Calu3 (cell line): ENCODE measurements around the gene HACE1. TPM values are rescaled to one million over a fixed set of nuclear protein-coding genes. Genes with fewer than 3 reads are reported as not detected.

Source experiments
- BruUV-seq: library from RNA; stranded (reverse); fragments of 400-500 nt; replicated peaks from 2 replicates; lab custom pipeline; 2021; lab: Mats Ljungman, UMichigan
- CTCF ChIA-PET: fragments of 300-600 bp; sonication (Branson Sonifier 250); formaldehyde crosslinking; loops from one replicate; lab custom pipeline; 2022; ENCODE audit warnings: antibody characterized with exemption; lab: Charles Lee
- DNase-seq: peaks from one replicate; pipeline ENCODE4 v3.0.0; 2022
- H3K27ac Mint-ChIP-seq: one replicate; pipeline ENCODE4 v1.8.0; 2022; ENCODE audit warnings: mixed read lengths; ENCODE audit not compliant: unreplicated experiment
- H3K27me3 Mint-ChIP-seq: one replicate; pipeline ENCODE4 v1.8.0; 2022; ENCODE audit warnings: mixed read lengths; ENCODE audit not compliant: unreplicated experiment
- H3K36me3 Mint-ChIP-seq: one replicate; pipeline ENCODE4 v1.8.0; 2022; ENCODE audit warnings: mild to moderate bottlenecking, moderate library complexity, mixed read lengths; ENCODE audit not compliant: insufficient read depth, unreplicated experiment
- H3K4me1 Mint-ChIP-seq: one replicate; pipeline ENCODE4 v1.8.0; 2022; ENCODE audit warnings: mild to moderate bottlenecking, low read depth, mixed read lengths; ENCODE audit not compliant: unreplicated experiment
- H3K4me3 Mint-ChIP-seq: one replicate; pipeline ENCODE4 v1.8.0; 2022; ENCODE audit warnings: mild to moderate bottlenecking, low read depth, moderate library complexity, mixed read lengths; ENCODE audit not compliant: unreplicated experiment
- H3K9me3 Mint-ChIP-seq: one replicate; pipeline ENCODE4 v1.8.0; 2022; ENCODE audit warnings: low read depth, mixed read lengths; ENCODE audit not compliant: unreplicated experiment
- intact Hi-C: fragments of 100-400 bp; cut with micrococcal nuclease; formaldehyde crosslinking; loops from one replicate; pipeline ENCODE4 v1.10.0; 2022; ENCODE audit not compliant: unreplicated experiment
- total RNA-seq: library from RNA; stranded (reverse); gene quantifications from 2 replicates; pipeline ENCODE4 v1.2.3, GENCODE V29; 2022
- TF ChIP-seq, protein P1 (sequence below): fragments of 200-600 bp; IDR thresholded peaks from one replicate; pipeline ENCODE4 v1.8.0; 2022; ENCODE audit warnings: antibody characterized with exemption; ENCODE audit not compliant: unreplicated experiment

Gene HACE1
- total RNA-seq, 1 experiment from 2014 or later = 12.5 TPM

- TF ChIP-seq, protein P1, sequence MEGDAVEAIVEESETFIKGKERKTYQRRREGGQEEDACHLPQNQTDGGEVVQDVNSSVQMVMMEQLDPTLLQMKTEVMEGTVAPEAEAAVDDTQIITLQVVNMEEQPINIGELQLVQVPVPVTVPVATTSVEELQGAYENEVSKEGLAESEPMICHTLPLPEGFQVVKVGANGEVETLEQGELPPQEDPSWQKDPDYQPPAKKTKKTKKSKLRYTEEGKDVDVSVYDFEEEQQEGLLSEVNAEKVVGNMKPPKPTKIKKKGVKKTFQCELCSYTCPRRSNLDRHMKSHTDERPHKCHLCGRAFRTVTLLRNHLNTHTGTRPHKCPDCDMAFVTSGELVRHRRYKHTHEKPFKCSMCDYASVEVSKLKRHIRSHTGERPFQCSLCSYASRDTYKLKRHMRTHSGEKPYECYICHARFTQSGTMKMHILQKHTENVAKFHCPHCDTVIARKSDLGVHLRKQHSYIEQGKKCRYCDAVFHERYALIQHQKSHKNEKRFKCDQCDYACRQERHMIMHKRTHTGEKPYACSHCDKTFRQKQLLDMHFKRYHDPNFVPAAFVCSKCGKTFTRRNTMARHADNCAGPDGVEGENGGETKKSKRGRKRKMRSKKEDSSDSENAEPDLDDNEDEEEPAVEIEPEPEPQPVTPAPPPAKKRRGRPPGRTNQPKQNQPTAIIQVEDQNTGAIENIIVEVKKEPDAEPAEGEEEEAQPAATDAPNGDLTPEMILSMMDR = no peak
- Mint-ChIP-seq H3K27ac (no peak overlapping the region), H3K36me3 (no peaks in the 10 kb centered on the region), H3K4me1 (no peaks in the 10 kb centered on the region), H3K4me3 (no peak overlapping the region), H3K9me3 (peaks cover 2% of the 10 kb centered on the region), H3K27me3 (no peaks in the 10 kb centered on the region)
- intact Hi-C loops = no loop called here
- DNase-seq = no peak
- CTCF ChIA-PET = interaction anchor here (0.7 kb wide), 2 partner anchors 57 to 188 kb away, joined by 3 to 4 read pairs; no protein-coding TSS in a partner anchor
- BruUV-seq = no TSS peak
Observed at GRCh38 chr6:104686550-104687175, 173.1 kb downstream of the HACE1 start.

DNA sequence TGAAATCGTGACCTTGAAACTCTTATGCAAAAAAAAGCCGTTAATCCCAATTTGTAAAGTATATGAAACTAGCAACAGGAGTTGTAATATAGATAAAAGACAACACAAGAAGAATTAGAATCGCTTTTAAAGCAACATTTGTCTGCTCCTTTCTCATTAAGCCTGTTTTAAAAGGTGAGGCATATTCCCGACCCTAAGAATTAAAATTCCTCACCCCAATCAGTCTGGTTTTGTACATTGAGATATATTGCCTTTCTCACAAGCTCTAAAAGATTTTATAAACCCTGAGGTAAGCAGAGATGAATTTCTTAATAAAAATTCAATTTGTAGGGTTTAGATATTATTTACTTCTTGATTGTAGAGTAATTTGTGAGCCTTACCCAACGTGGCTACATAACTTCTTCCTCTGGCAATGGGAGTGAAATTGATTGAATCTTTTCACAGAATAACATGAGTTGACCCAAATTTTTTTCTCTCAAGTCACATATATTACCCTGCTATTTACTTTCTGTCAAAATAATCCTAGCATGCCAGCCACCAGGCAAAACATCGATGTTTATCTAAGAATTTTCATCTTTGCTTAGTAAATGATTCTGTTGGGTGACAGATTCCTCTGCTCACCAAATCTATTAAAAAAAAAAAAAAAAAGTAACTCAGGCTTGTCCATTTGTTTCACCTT lies 173.7 kb downstream of the HACE1 start:
- no peaks in the 10 kb centered on the region for H3K27me3 Mint-ChIP-seq
- intact Hi-C loops = no loop called here
- H3K9me3 Mint-ChIP-seq = peaks cover 2% of the 10 kb centered on the region
- DNase-seq = no peak
- TF ChIP-seq, protein P1 = no peak
- H3K4me3 Mint-ChIP-seq = no peak overlapping the region
- H3K36me3 Mint-ChIP-seq = no peaks in the 10 kb centered on the region
- CTCF ChIA-PET = interaction anchor here (0.7 kb wide), 2 partner anchors 57 to 187 kb away, joined by 3 to 4 read pairs; no protein-coding TSS in a partner anchor
- H3K27ac Mint-ChIP-seq = no peak overlapping the region
- no TSS peak for BruUV-seq
- H3K4me1 Mint-ChIP-seq = no peaks in the 10 kb centered on the region

GRCh38 chr6:104684911-104685415 lies 174.8 kb downstream of the HACE1 start:
- H3K4me1 Mint-ChIP-seq = no peaks in the 10 kb centered on the region
- BruUV-seq = no TSS peak
- intact Hi-C loops = loop anchor here (5.0 kb wide), 1 partner anchor 87 kb away; no protein-coding TSS in a partner anchor

DNA sequence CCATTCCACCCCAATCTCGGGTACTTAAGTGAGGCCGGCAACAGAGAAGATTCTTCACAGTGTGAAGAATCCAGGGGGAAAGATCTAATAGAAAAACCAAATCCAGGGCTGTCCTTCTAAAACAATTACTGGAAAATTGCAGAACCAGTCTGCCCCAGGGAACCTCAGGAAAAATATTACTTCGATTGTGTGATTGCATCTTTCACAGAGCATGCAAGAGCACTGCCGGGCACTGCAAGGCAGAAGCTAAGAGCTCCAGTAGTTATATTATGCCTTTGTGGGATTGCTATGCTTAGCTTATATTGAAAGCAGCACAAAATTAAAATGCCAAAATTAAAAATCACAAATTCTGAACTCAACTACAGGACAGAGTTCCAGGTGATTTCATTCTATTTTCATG lies 175.9 kb downstream of the HACE1 start:
- Mint-ChIP-seq H3K4me1 (no peaks in the 10 kb centered on the region), H3K36me3 (no peaks in the 10 kb centered on the region), H3K27me3 (no peaks in the 10 kb centered on the region), H3K4me3 (no peak overlapping the region), H3K9me3 (peaks cover under 1% of the 10 kb centered on the region), H3K27ac (no peak overlapping the region)
- no peak for DNase-seq
- BruUV-seq = no TSS peak
- CTCF ChIA-PET = no interaction called here
- intact Hi-C loops = loop anchor here (5.0 kb wide), 1 partner anchor 88 kb away; no protein-coding TSS in a partner anchor
- TF ChIP-seq, protein P1 = no peak

More at GRCh38 chr6:104684911-104685415, 174.8 kb downstream of the HACE1 start:
- CTCF ChIA-PET = no interaction called here
- no peak overlapping the region for H3K27ac Mint-ChIP-seq
- no peak overlapping the region for H3K4me3 Mint-ChIP-seq
- H3K36me3 Mint-ChIP-seq = no peaks in the 10 kb centered on the region
- H3K9me3 Mint-ChIP-seq = no peaks in the 10 kb centered on the region
- H3K27me3 Mint-ChIP-seq = no peaks in the 10 kb centered on the region
- TF ChIP-seq, protein P1 = no peak
- DNase-seq = no peak
